Renal cortical epithelial cell (primary cell): ENCODE measurements around the gene TBC1D2B. TPM values are rescaled to one million over a fixed set of nuclear protein-coding genes. Genes with fewer than 3 reads are reported as not detected.

Experiments used
- DNase-seq: peaks from one replicate; pipeline ENCODE4 v3.0.0-alpha.2; 2011; ENCODE audit warnings: low read depth
- total RNA-seq: library from RNA; depleted of rRNA; stranded (reverse); fragments of >200 nt; gene quantifications from 2 replicates; pipeline ENCODE4 v1.2.3, GENCODE V29; 2014

TBC1D2B gene
- total RNA-seq, 1 donor from 2014 or later = 23.7 TPM

DNA sequence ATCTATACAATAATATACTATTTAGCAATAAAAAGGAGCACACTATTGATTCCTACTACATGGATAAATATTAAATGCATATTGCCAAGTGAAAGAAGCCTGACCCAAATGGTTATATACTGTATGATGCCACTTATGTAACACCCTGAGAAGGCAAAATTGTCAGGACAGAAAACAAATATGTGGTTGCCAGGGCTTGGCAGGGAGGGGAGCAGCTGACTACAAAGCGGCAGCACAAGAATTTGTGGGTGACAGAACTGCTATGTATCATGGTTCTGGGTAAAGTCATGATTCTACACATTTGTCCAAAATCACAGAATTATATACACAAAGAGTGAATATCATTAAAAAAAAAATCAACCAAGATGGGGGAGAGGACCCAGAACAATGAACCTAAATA lies 22.5 kb downstream of the TBC1D2B start:
- DNase-seq = no peak

DNA sequence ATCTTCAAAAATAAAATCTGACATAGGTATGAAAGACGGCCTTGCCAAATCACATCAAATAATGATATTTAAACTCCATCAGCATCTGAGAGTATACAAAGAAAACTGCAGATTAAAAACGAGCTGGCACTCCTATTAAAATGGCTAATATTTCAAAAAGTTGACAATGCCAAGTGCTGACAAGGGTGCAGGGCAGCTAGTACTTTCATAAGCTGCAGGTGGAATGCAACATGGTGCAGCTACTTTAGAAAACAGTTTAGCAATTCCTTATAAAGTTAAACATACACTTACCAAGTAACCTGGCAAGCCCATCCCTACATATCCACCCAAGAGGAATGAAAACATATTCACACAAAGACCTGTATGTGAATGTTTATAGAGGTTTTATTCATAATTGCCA lies 23.0 kb downstream of the TBC1D2B start:
- DNase-seq = no peak

DNA sequence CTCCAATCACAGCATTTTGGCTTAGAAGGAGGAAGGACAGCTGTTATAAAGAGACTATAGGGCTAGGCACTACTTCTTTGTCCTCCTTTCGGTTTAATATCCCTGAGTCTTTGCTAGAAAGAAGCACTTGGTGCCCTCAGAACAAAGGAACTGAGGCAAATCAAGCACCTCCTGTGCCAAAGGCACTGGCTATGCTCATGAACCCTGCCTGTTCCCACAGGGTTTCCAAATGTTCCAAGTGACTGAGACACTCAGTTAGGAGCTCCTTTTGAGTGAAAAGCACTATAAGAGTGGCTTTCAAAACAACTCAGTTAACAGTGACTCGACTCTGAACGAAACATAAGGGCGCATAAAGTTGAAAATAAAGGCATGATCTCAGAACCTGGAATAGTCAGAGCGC lies 25.0 kb downstream of the TBC1D2B start:
- no peak for DNase-seq

DNA sequence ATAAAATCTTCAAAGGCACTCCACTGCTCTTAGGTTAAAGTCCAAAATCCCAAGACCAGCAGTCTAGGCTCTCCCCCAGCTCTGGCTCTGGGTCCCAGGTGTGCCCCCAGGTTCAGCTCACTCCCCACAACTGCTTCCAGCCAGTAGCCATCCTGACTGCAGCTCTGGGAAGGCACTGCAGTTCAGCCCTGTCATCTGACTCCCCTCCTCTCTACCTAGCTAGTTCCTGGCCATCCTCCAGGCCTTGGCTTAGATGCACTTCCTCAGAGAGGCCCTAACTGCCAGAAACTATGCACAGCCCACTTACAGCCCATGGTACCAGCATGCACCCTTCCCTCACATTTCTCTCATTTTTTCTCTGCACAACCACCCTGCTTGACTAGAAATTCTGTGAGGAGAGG lies 25.5 kb downstream of the TBC1D2B start:
- no peak for DNase-seq

DNA sequence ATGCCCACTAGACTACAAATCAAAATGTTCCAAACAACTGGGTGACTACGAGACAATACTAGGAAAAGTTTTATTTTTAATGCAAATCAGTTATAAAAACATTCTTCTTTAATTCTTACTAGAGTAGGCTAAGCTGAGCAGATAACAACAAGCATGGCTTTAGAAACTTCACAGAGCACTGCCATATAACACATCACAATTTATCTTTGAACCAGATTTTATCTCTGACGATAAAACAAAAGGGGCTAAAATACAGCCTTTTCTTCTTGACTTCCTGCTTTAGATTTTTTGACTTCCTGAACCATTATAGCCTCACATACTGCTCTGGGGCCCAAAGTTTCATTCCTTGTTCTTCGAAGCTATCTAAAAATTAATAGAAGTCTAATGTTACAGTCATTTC lies 25.9 kb downstream of the TBC1D2B start:
- DNase-seq = no peak

DNA sequence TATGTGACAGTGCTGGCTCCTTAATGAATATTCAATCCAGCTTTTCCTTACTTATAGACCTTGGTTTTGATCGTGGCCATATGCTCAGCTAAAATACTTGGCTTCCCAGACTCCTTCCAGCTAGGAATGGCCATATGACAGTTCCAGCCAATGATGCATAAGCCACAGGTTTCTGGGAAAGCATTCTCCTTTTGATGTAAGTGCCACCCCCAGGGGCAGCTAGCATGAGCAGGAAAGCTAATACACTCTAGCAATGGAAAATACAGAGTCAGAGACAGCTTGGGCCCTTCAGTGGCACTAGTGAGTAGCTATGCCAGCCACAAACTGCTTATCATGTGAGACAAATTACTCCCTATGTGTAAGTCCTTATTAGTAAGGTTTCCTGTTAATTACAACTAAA lies 26.7 kb downstream of the TBC1D2B start:
- no peak for DNase-seq

DNA sequence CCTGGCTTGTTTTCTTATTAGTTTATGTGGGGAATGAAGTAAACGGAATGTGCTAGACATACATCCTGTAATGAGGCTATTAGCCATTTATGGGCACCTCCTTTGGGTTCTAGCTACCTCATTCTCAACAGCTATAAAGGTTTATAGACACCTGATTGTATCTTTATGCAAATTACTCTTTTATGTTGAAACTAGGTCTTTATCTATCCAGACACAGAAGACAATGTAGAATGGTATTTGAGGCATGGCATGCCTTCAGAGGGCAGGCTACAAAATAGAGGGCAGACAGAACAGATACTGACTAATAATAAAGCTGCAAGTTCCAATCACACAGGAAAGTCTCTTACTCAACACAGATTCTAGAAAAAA lies 27.1 kb downstream of the TBC1D2B start:
- DNase-seq = no peak

DNA sequence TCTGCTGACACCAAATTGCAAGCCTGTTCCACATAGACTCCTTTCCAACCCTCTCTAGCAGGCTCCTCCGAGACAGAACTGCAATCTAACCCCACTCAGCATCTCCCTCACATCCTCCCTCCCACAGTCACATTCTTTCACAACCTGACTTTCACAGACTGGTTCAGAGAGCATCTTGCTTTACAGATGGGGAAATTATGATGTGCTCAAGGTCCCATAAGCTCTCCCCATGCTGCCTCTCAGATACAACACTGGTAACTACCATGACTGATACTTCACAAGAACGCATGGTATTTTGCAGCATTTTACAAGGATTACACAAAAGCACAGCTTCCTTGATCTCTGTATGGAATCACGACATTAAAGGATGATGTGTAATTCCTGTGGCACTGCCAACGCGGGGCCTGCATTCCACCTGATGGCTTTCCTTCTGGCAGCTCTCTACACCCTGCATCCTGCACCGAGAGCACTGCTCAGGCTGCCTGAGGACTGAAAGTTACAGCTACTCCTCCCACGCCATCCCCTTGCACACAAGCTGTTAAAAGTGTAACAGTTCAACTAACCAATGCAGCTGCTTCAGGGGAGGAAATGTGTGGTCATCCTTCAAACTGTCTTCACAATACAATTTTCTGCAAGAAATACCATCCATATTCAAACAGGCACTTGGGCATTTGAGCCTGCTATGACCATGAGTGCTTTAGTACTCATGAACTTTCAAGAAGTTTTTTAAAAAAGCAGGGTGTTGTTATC lies 27.6 kb downstream of the TBC1D2B start:
- no peak for DNase-seq

DNA sequence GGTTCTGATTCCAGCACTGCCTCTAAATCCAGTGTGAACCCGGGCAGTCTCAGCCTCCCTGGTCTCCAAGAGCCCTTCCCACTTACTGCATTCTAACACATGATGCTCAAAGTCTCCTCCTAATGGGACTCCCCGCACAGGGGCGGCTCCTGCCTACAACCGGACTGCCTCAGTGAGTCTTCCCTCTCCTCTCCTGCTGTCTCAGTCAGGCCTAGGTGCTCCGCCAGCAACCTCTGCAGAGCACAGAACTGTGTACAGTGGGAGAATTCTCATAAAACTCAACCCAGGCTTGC lies 28.9 kb downstream of the TBC1D2B start:
- DNase-seq = no peak

DNA sequence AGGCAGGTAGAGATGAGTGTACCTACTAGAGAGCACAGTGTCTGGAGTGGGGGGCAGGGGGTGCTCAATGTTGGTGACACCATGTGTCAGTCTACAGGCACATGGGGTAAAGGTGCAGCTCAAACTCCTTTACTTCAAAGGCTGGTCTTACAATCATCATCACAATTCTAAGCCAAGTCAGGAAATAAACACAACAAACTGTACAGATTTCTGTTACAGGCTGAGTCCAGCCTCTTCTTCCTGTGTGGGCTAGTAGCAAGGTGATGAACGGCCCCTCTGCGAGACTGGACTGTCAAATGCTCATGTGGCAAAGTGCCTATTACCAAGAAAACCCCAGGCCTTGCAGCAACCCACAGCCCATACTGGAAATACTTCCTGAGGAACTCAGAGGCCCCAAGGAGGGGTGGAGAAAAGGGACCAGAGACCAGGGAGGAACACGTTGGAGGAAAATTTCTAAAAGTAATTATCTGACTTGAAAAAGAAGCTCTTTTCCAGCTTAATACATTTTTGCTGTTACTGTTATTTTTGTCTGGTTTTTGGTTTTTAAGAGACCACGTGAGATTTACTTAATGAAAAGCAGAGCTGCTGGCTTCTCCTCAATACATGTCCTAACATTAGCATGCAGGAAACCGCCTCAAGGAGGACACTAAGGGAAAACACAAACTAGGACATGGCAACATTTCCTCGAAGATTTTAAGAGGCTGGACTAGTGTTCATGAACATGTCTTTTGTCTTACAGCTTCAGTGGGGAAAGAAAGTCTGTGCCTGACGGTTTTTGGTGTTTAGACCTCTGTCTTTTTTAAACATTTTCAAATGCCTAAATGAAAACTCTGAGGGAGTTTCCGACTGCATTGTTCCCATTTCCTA lies 29.5 kb downstream of the TBC1D2B start:
- DNase-seq = no peak

DNA sequence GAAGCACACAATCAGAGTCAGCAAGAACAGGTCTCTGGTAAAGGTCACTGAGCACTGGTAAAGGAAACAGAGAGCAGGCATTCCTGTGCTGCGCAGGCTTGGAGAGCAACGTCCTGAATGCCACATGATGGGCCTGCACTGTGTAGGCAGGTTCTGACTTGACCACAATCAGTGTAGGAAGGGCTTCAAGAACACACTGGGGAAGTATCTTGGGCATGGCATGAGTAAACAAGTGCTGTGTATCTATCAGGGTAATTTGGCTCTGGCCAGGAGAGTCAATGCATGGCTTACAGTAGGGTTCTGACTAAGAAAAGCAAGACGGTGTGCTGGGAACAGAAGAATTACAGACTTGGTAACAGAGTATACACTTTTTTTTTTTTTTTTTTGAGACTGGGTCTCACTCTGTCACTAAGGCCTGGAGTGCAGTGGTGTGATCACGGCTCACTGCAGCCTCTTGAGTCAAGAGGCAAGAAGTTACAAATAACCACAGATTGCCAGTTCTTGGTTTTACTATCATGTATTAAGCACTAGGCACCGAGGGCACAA lies 30.6 kb downstream of the TBC1D2B start:
- no peak for DNase-seq

DNA sequence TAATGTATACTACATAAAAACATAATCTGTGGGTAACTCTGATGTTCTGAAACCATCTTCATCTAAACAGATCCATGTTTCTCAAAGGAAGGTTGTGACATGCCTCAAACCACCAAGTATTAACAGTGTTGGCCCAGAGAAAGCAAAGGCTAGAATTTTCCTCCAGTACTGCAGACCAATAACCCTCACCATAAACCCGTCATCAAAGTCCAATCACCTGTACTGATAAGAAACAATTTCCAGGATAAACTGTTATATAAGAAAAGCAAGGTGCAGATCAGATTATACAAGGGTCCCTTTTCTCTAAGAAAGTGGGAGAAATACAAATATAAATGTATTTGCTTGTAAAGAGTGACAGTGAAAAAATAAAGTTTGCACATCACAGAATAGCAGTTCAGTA lies 32.3 kb downstream of the TBC1D2B start:
- DNase-seq = no peak

DNA sequence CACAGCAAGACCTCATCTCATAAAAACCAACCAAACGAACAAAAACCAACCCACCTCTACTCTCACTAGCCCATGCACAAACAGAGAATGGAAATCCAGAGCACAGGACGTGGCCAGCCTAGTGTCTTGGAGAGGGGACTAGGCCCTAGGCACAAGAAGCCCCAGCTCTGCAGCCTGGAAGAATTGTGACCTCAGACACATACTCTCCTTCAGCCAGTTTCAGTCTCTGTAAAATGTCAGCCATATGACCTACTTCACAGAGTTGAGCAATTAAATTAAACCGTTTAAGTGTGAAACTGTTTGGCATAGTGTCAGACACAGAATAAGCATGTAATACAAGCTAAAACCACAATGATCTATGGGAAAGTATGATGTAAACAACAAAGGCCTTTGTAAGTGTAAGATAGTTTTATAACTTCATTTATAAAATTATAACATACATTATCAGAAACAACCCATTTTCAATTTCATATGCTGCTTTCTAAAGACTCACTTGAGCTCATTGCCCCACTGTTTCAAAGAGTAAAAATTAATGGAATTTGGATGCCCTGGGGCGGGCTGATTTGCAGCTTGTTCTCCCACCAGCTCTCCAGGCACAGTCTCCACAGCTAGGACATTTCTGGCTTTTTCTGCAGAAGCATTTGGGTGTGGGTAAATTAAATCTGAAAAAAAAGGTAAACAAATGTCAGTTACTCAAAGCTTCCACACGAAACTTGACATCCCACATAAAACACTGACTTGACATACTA lies 32.9 kb downstream of the TBC1D2B start:
- peak; percentile 34 for DNase-seq

DNA sequence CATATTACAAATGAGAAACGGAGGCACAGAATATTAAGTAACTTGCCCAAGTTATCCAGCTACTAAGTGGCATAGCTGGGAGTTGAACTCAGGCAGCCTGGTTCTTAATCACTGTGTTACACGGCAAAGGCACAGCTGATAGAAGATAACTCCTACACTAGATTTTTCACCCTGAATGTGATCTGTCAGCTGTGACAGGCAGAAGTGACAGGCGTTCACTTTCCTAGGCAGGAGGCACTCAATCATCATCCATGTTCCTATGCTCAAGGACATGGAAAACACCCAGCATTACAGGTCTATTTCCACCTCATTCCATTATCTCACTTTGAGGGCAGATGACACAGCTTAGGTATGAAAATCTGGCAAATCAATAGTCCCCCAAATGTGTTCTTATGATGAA lies 35.6 kb downstream of the TBC1D2B start:
- no peak for DNase-seq

DNA sequence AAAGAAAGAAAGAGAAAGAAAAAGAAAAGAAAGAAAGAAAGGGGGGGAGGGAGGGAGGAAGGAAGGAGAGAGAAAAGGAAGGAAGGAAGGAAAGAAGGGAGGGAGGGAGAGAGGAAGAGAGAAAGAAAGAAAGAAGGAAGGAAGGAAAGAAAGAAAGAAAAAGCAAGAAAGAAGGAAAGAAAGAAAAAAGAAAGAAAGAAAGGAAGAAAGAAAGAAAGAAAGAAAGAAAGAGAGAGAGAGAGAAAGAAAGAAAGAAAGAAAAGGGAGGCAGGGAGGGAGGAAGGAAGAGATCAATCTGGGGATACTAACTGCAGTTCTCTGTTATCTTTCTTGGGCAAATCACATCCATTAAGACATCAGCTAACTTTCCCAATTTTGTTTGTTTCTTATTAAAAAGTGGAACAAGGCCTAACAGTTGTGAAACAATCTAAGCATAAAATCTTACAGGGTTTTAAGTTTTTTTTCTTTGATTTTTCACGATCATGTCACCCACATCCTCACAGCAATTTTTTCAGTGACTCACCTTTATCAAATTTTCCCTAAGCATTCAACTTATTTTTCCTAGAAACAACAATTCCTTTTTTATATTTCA lies 36.8 kb downstream of the TBC1D2B start:
- DNase-seq = no peak

DNA sequence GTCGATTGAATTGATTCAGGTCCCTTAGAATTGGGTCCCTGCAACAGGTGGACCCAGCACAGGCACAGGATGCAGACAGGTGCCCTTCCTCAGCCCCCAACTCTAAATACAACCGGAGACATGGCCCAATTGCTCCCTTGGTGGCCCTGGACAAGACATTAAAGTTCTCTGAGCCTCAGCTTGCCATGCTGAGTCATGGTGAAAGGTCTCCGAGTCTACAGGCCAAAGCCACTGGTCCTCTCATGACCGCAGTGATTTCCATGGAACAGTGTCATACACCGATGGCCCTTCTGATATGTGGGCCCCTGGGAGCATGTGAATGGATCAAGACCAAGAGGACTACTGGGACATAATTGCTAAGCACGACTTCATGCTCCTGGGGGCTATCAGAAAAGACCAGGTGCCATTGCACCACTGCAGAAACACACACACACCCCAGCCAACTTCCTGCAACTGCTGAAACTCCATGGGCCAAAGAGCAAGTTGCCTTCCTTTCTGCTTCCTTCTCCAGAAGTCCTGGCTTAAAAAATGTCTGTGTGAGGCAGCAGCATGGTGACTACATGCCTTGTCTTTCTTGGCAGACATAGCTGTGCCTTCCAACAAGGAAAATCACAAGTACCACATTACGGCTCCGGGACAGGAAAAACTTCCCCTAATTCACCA lies 38.8 kb downstream of the TBC1D2B start:
- no peak for DNase-seq

DNA sequence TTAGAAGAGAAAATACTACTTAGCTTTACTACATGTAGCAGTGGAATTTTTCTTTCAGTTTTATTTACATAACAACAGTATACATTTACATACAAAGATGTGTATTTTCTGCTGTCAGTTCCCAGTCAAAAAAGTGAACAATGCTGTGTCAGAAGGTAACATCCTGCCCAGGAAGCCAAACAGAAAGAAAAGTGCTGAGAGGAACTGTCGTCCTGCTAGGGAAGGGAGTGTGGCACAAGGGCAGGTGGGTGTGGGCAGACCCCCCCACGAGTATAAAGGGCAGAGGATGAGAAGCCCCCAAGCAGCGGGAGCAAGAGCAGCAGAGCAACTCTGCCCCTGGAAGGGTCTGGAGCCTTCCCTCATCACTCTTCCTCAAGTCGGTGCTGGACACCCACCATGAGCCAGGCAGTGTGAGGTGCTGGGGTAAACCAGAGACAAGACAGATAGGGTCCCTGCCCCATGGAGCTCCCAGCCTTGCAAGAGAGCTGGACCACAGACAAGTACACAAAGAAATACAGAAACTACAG lies 39.7 kb downstream of the TBC1D2B start:
- DNase-seq = no peak

DNA sequence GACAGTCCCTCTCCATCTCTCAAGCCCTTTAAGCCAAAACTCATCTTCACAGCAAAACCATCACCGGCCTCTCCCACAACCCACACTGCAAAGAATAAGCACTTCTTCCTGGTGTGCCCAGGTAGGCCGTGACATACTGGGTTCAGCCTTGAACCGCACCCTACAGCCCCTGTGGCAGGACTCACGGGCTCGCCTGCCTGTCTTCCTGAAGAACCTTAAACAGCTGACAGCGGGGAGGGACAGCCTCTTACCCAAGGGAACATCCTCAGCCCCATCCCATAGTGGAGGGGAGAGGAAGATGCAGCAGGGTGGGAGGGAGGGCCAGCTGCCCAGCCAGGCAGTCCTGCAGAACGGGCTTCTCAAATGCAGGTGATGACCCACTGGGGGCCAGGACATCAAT lies 40.2 kb downstream of the TBC1D2B start:
- no peak for DNase-seq

DNA sequence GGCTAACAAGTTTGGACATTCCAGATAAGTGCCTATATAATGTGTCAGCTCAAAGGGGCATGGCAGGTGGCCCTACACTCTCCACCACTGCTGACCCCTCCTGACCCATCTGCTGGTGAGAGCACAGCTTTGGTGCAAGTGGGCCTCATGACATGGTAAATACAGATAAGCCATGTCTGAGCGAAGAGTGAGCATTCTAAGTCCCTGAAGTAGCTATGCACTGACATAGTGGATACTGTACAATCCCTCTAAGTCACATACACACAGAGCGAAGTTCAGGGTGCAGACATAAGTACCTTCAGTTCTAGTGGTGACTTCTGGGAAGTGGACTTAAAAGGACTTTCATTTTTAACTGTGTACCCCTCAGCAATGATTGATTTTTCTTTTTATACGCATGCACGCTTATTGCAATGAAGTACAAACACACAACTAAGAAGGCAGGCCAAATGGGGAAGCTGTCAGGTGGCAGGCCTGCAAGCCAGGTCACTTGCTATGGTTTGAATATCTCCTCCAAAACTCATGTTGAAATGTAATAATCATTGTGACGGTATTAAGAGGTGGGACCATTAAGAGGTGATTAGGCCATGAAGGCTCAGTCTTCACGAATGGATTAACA lies 41.5 kb downstream of the TBC1D2B start:
- no peak for DNase-seq

DNA sequence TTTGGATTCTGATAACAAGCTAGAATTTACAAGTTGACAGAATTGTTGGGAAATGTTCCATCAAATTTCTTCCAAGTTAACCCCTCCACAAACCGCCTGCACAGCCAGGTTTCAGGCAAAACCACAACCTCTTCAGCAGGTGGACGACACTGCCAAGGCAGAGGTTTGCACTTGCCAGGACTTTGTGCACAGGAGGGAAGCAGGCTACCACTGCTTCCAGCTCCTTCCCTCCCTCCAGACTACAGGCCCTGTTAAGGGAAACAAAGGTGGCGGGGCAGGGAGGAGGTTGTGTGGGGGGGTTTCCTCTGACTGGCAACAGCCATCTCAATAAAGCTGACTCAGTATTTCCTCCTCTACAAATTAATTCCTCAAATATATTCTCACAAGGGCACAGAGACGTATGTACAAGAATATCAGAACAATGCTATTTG lies 42.2 kb downstream of the TBC1D2B start:
- no peak for DNase-seq
